Keratinocyte (primary cell): ENCODE results near the gene PRKN. TPM values are rescaled to one million over a fixed set of nuclear protein-coding genes. Genes with fewer than 3 reads are reported as not detected.

Experiments used
- DNase-seq: peaks from one replicate; pipeline ENCODE4 v3.0.0-alpha.2; 2011; ENCODE audit warnings: low read depth, missing footprints, low spot score
- FAIRE-seq: peaks from 2 replicates; lab custom pipeline; 2011; peaks lifted over from hg19 to GRCh38; lab: Jason Lieb, UNC
- H2AFZ ChIP-seq: 2 replicates; pipeline ENCODE4 v1.6.0; 2012; ENCODE audit warnings: low read length, control low read depth, inconsistent platforms; ENCODE audit not compliant: control insufficient read depth
- H3K27ac ChIP-seq: 2 replicates; pipeline ENCODE4 v1.5.1; 2011; ENCODE audit warnings: low read length; ENCODE audit not compliant: control insufficient read depth, insufficient read depth
- H3K27me3 ChIP-seq: 3 replicates; pipeline ENCODE4 v1.6.0; 2011; ENCODE audit warnings: low read length; ENCODE audit not compliant: control insufficient read depth, insufficient read depth; ENCODE audit errors: extremely low read depth
- H3K36me3 ChIP-seq, 2 experiments: 2 replicates in 1 of 2; 3 replicates in 1 of 2; pipeline ENCODE4 v1.5.1; 2011; ENCODE audit warnings: low read length in 2 of 2, mild to moderate bottlenecking in 1 of 2; ENCODE audit not compliant: control insufficient read depth in 2 of 2, insufficient read depth in 2 of 2; ENCODE audit errors: extremely low read depth in 1 of 2
- H3K4me1 ChIP-seq: 3 replicates; pipeline ENCODE4 v1.5.1; 2011; ENCODE audit warnings: low read length; ENCODE audit not compliant: control insufficient read depth, insufficient read depth; ENCODE audit errors: extremely low read depth
- H3K4me2 ChIP-seq: 3 replicates; pipeline ENCODE4 v1.6.0; 2011; ENCODE audit warnings: low read depth, low read length; ENCODE audit not compliant: control insufficient read depth, insufficient read depth; ENCODE audit errors: extremely low read depth
- H3K4me3 ChIP-seq, 3 experiments: fragments of 200-600 bp in 1 of 3; sonication (generic) in 1 of 3; 2 replicates in 2 of 3; 3 replicates in 1 of 3; pipeline ENCODE4 v1.5.1; 2011 to 2016; ENCODE audit warnings: low read length in 3 of 3, mild to moderate bottlenecking in 3 of 3, control low read depth in 2 of 3, inconsistent platforms in 1 of 3, low read depth in 1 of 3, mixed read lengths in 1 of 3, mixed run types in 1 of 3, moderate library complexity in 1 of 3; ENCODE audit not compliant: control insufficient read depth in 2 of 3, insufficient read depth in 2 of 3; ENCODE audit errors: extremely low read depth in 1 of 3
- H3K79me2 ChIP-seq: 2 replicates; pipeline ENCODE4 v1.6.0; 2012; ENCODE audit warnings: low read length; ENCODE audit not compliant: control insufficient read depth, insufficient read depth
- H3K9ac ChIP-seq: 3 replicates; pipeline ENCODE4 v1.6.0; 2011; ENCODE audit warnings: low read length; ENCODE audit not compliant: control insufficient read depth, insufficient read depth; ENCODE audit errors: extremely low read depth
- H3K9me1 ChIP-seq: 3 replicates; pipeline ENCODE4 v1.6.0; 2011; ENCODE audit warnings: low read length; ENCODE audit not compliant: control insufficient read depth, insufficient read depth; ENCODE audit errors: extremely low read depth
- H3K9me3 ChIP-seq: 2 replicates; pipeline ENCODE4 v1.5.1; 2012; ENCODE audit warnings: low read depth, low read length; ENCODE audit not compliant: control insufficient read depth
- H4K20me1 ChIP-seq: 3 replicates; pipeline ENCODE4 v1.6.0; 2011; ENCODE audit warnings: low read length; ENCODE audit not compliant: control insufficient read depth, insufficient read depth; ENCODE audit errors: extremely low read depth
- EZH2 ChIP-seq: IDR thresholded peaks from one replicate; pipeline ENCODE4 v1.6.1; 2012; ENCODE audit warnings: inconsistent platforms, mild to moderate bottlenecking, low read length, moderate library complexity
- dilution Hi-C: fragments of 300-500 bp; cut with MboI; formaldehyde crosslinking; loops from one replicate; pipeline ENCODE4 v1.7.0; 2020; ENCODE audit warnings: low sequenced_read_pairs; ENCODE audit not compliant: extremely low pct_ligation_motif_present
- polyA plus RNA-seq, 5 experiments: library from polyadenylated mRNA; depleted of rRNA in 3 of 5; stranded (reverse) in 3 of 5; stranded (forward) in 1 of 5; unstranded in 1 of 5; fragments of >200 nt; gene quantifications; 1 replicate in 1 of 5; 2 replicates in 3 of 5; 3 replicates in 1 of 5; pipeline versions ENCODE4 v1.2.1 to v1.2.3, GENCODE V29; 2011 to 2012; ENCODE audit warnings: missing spikeins in 2 of 5, low read depth in 1 of 5, low replicate concordance in 1 of 5
- TF ChIP-seq, protein P1 (sequence below), 3 experiments: IDR thresholded peaks in 1 of 3; conservative IDR thresholded peaks in 1 of 3; optimal IDR thresholded peaks in 1 of 3; 2 replicates in 2 of 3; 3 replicates in 1 of 3; pipeline versions ENCODE3 to v1.5.1; 2011; ENCODE audit warnings: low read length in 3 of 3, mild to moderate bottlenecking in 3 of 3, moderate library complexity in 2 of 3, control low read depth in 1 of 3, inconsistent platforms in 1 of 3; ENCODE audit not compliant: insufficient read depth in 2 of 3; ENCODE audit errors: extremely low read depth in 1 of 3

The PRKN gene
- polyA plus RNA-seq, 1 donor (not counting 4 experiments of a cell fraction or from before 2014, with no cell fraction given): 0.67 TPM

DNA sequence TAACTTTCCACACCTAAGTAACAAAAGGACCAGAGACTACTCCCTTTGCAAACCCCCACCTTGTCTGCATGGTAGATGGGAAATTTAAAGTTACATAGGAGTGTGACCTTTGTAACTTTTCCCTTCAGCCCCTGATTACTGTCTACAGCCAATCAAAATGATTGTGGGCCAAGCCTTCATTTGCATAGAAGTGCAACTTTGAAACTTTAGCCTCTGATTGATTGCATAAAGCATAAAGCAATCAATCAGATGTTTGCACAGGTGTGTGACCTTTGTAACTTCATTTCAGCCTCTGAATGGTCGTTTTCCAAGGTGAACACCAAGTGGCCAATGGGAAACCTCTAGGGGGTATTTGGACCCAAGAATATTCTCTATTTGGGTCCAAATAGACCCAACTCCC lies 46.1 kb downstream of the PRKN start:
- no peaks in the 10 kb centered on the region for H3K9me1 ChIP-seq
- H4K20me1 ChIP-seq: no peaks in the 10 kb centered on the region
- no peak overlapping the region for H3K27ac ChIP-seq
- dilution Hi-C loops: no loop called here
- no peaks in the 10 kb centered on the region for H3K9me3 ChIP-seq
- H2AFZ ChIP-seq: no peak overlapping the region
- no peaks in the 10 kb centered on the region for H3K79me2 ChIP-seq
- no peaks in the 10 kb centered on the region for H3K27me3 ChIP-seq
- no peaks in the 10 kb centered on the region for H3K4me1 ChIP-seq
- FAIRE-seq (no peak), DNase-seq (no peak)
- H3K36me3 ChIP-seq: no peaks in the 10 kb centered on the region
- H3K4me2 ChIP-seq: no peak overlapping the region
- no peak for TF ChIP-seq EZH2
- TF ChIP-seq, protein P1, sequence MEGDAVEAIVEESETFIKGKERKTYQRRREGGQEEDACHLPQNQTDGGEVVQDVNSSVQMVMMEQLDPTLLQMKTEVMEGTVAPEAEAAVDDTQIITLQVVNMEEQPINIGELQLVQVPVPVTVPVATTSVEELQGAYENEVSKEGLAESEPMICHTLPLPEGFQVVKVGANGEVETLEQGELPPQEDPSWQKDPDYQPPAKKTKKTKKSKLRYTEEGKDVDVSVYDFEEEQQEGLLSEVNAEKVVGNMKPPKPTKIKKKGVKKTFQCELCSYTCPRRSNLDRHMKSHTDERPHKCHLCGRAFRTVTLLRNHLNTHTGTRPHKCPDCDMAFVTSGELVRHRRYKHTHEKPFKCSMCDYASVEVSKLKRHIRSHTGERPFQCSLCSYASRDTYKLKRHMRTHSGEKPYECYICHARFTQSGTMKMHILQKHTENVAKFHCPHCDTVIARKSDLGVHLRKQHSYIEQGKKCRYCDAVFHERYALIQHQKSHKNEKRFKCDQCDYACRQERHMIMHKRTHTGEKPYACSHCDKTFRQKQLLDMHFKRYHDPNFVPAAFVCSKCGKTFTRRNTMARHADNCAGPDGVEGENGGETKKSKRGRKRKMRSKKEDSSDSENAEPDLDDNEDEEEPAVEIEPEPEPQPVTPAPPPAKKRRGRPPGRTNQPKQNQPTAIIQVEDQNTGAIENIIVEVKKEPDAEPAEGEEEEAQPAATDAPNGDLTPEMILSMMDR (optimal IDR thresholded peaks at IDR 0.05 in 1 of 3, IDR thresholded peaks at IDR 0.05 in 1 of 3, conservative IDR thresholded peaks at IDR 0.05 in 1 of 3; ENCODE audit: extremely low read depth in 1 of 3, insufficient read depth in 2 of 3, low read length in 3 of 3): no peak
- H3K9ac ChIP-seq: no peak overlapping the region
- no peak overlapping the region for H3K4me3 ChIP-seq

DNA sequence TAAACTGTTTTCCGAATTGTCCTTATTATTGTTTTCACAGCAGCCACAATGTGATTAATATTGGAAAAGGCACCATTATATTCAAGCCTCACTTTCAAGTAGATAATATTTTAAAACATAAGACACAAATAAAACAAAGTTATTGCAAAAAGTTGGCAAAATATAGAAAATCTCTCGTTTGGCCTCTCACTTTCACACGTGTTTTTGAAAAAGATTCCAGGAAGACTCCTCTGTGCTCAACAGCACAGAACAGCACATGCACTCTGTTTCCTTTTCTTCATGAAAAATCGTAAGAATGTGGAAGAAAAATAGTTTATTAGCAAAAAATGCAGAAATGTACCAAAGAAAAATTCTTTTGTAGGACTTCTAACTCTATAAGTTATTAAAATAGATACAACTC lies 46.7 kb downstream of the PRKN start:
- dilution Hi-C loops: no loop called here
- Histone ChIP-seq H3K27ac (no peak overlapping the region), H3K9me3 (no peaks in the 10 kb centered on the region), H3K79me2 (no peaks in the 10 kb centered on the region), H3K4me2 (no peak overlapping the region), H2AFZ (no peak overlapping the region), H3K9ac (no peak overlapping the region), H3K4me1 (no peaks in the 10 kb centered on the region), H3K27me3 (no peaks in the 10 kb centered on the region), H3K36me3 (no peaks in the 10 kb centered on the region), H3K4me3 (no peak overlapping the region), H4K20me1 (no peaks in the 10 kb centered on the region), H3K9me1 (no peaks in the 10 kb centered on the region)
- FAIRE-seq (no peak), DNase-seq (no peak)
- no peak for TF ChIP-seq EZH2
- TF ChIP-seq, protein P1 (optimal IDR thresholded peaks at IDR 0.05 in 1 of 3, IDR thresholded peaks at IDR 0.05 in 1 of 3, conservative IDR thresholded peaks at IDR 0.05 in 1 of 3; ENCODE audit: extremely low read depth in 1 of 3, insufficient read depth in 2 of 3, low read length in 3 of 3): no peak
